ENCODE results near the gene HACL1. TPM values are rescaled to one million over a fixed set of nuclear protein-coding genes. Genes with fewer than 3 reads are reported as not detected.

Gene HACL1
- total and polyA plus RNA-seq, 11 donors: 7.2 to 21.5 (median 12.6) TPM

GRCh38 chr3:15633766-15634598 is 32.6 kb upstream of the HACL1 start:
- TF ChIP-seq, protein P1, sequence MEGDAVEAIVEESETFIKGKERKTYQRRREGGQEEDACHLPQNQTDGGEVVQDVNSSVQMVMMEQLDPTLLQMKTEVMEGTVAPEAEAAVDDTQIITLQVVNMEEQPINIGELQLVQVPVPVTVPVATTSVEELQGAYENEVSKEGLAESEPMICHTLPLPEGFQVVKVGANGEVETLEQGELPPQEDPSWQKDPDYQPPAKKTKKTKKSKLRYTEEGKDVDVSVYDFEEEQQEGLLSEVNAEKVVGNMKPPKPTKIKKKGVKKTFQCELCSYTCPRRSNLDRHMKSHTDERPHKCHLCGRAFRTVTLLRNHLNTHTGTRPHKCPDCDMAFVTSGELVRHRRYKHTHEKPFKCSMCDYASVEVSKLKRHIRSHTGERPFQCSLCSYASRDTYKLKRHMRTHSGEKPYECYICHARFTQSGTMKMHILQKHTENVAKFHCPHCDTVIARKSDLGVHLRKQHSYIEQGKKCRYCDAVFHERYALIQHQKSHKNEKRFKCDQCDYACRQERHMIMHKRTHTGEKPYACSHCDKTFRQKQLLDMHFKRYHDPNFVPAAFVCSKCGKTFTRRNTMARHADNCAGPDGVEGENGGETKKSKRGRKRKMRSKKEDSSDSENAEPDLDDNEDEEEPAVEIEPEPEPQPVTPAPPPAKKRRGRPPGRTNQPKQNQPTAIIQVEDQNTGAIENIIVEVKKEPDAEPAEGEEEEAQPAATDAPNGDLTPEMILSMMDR (IDR thresholded peaks at IDR 0.05): no peak
- no peak for TF ChIP-seq POLR2A (IDR thresholded peaks at IDR 0.05)
- ATAC-seq: no peak
- no peaks in the 10 kb centered on the region for H3K9me3 ChIP-seq
- H3K27me3 ChIP-seq: no peaks in the 10 kb centered on the region
- intact Hi-C loops (cut with DNase I): loop anchor here in 7 of 10 donors (5.0 to 10.0 kb wide), 5 partner anchors 173 to 613 kb away; partner anchors contain the start of gene GALNT15 (in 1 of the 7)
- peaks cover 0 to 55% (median 30%) of the 10 kb centered on the region in 12 donors for H3K4me1 ChIP-seq
- no peak overlapping the region for H3K4me3 ChIP-seq
- H3K27ac ChIP-seq: peak overlapping the region in 6 of 12 donors; percentile 22 to 85 (median 54)
- H3K36me3 ChIP-seq: no peaks in the 10 kb centered on the region
- 32 to 51% (median 37%) methylated on average over 4 of the region's 4 CpGs for WGBS, 4 donors
- no peak for DNase-seq

DNA sequence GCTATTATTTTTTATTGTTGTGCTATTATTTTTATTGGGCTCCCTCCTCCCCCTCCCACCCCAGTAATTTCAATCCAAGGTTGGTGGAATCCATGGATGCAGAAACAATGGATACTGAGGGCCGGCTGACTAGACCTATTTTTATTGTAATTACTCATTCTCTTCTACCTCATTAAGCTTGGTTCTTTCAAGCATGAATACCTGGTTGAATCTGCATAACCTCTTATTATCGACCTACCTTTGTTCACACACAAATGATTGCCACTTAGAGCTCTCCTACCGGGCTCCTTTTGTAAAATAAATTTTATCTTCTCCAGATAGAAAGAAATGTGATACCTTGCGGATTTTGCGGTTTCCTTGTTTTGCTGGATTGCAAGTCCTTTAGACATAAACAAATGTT is 31.8 kb upstream of the HACL1 start:
- H3K4me1 ChIP-seq: peaks cover 0 to 55% (median 30%) of the 10 kb centered on the region in 12 donors
- ATAC-seq: no peak
- no peaks in the 10 kb centered on the region for H3K27me3 ChIP-seq
- TF ChIP-seq, protein P1 (IDR thresholded peaks at IDR 0.05): no peak
- TF ChIP-seq POLR2A (IDR thresholded peaks at IDR 0.05): no peak
- no peak overlapping the region for H3K4me3 ChIP-seq
- 86 to 91% (median 90%) methylated on average over 5 of the region's 5 CpGs for WGBS, 4 donors
- H3K27ac ChIP-seq: peak overlapping the region in 3 of 12 donors; percentile 22 to 85 (median 59)
- H3K9me3 ChIP-seq: no peaks in the 10 kb centered on the region
- intact Hi-C loops (cut with DNase I): loop anchor here in 7 of 10 donors (5.0 to 10.0 kb wide), 5 partner anchors 174 to 614 kb away; partner anchors contain the start of gene GALNT15 (in 1 of the 7)
- DNase-seq: no peak
- H3K36me3 ChIP-seq: no peaks in the 10 kb centered on the region

DNA sequence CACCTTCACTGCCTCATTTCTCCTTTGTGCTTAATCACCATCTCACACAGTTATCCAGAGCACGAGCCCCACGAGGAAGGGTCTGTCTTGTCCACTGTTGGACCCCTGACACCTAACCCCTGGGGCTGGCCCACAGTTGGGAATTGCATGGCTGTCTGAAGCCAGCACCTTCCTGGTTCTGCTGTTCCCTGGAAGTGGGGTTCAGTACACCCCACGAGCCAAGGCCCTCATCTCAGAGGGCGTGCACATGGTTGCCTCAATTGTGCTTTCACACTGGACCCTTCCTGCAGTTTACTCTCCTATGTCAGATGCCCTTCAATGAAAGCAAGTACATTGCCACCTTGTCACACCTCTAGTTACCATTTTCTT is 30.8 kb upstream of the HACL1 start:
- WGBS, 4 donors: 97 to 100% (median 97%) methylated on average over 4 of the region's 4 CpGs
- Histone ChIP-seq H3K9me3 (no peaks in the 10 kb centered on the region), H3K36me3 (no peaks in the 10 kb centered on the region), H3K4me3 (no peak overlapping the region), H3K4me1 (peaks cover 0 to 49% (median 28%) of the 10 kb centered on the region in 12 donors), H3K27ac (no peak overlapping the region), H3K27me3 (no peaks in the 10 kb centered on the region)
- intact Hi-C loops (cut with DNase I): loop anchor here in 7 of 10 donors (5.0 to 10.0 kb wide), 5 partner anchors 175 to 615 kb away; partner anchors contain the start of gene GALNT15 (in 1 of the 7)
- DNase-seq (no peak), ATAC-seq (no peak)
- no peak for TF ChIP-seq POLR2A (IDR thresholded peaks at IDR 0.05)
- TF ChIP-seq, protein P1 (IDR thresholded peaks at IDR 0.05): no peak
